NCI-H2196 (cell line): Measurements from ENCODE around the gene FBP1.

Experiments used
- DNase-seq: peaks from one replicate; lab custom pipeline; 2025; ENCODE audit not compliant: unreplicated experiment; lab: John Stamatoyannopoulos, UW

Gene FBP1

GRCh38 chr9:94657021-94657725 lies 17.9 kb upstream of the FBP1 start:
- no peak for DNase-seq

- DNase-seq: no peak
Measured at GRCh38 chr9:94656200-94656599, 16.9 kb upstream of the FBP1 start.

DNA sequence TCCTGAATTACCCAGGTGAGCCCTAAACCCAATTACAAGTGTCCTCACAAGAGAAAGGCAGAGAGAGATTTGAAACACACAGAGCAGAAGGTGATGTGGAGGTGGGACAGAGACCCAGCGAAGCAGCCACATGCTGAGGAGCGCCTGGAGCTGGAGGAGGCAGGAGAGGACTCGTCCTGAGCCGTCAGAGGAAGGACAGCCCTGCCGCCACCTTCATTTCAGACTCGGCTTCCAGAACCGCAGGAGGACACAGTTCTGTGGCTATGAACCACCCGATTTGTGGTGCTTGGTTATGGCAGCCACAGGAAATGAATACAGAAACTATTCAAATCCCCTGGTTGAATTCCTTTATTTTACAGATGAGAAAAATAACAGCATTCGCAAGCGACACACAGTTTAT lies 16.4 kb upstream of the FBP1 start:
- DNase-seq: no peak

- DNase-seq: no peak
Measured at GRCh38 chr9:94654165-94654894, 15.0 kb upstream of the FBP1 start.

DNA sequence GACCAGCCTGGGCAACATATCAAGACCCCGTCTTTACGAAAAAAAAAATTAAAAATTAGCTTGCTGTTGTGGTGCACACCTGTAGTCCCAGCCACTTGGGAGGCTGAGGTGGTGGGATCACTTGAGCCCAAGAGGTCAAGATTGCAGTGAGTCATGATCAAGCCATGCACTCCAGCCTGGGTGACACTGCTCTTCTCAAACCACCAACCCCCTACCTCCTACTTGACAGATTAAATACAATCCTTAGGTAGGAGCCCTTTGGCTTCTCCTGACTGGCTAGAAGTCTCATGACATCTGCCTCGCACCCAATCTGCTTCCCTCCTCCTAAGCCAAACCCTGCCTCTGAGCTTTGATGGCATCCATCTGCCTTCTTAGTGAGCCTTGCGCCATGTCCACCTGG lies 11.6 kb upstream of the FBP1 start:
- DNase-seq: no peak

DNA sequence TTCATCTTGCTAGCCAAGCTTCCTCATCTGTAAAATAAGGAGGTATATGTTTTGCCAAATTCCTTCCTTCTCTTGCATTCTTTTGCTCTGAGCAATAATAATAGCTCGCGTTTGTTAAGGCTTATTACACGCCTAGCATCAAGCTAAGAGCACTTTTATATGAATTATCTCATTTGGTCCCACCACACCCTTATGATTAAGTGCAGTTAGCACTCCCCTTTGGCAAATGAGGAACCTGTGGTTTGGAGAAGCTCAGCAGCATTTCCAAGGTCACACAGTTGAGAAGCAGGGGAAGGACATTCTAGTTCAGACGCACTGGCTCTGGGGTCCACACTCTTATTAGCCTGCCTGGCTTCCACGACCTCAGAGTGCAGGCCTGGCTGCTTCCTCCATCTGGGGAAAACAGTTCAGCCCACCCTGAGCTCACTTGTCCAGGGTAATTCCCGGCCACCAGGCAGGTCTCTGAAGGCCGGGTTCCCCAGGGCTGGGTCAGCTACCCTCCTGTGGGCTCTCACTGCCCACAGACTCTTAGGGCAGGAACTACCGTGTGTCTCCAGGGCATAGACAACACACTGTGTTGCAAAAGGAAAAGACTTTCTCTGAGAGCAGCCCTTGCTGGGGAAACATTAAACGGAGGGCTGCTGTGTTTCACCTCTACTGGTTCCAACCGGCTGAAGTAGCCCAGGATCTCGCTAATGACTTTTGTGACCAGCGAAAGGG lies 9.9 kb upstream of the FBP1 start:
- no peak for DNase-seq

GRCh38 chr9:94648185-94648584 lies 8.9 kb upstream of the FBP1 start:
- DNase-seq: no peak

GRCh38 chr9:94645901-94646300 lies 6.6 kb upstream of the FBP1 start:
- no peak for DNase-seq

DNA sequence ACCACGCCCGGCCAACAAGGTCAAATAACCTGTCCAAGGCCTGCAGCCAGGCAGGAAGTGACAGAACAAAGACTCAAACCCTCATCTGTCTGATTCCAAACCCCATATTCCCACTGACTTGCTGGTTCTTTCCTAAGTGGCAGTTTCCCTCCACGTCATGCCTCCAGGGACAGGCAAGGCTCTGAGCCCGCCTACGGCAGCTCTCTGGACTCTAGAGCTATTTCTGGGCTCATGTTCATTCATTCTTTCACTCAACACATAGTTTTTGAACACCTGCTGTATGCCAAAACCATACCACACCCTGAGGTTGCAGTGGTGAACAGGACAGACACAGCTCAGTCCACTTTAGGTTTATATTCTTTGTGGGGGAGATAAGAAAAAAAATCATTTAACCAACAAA lies 5.2 kb upstream of the FBP1 start:
- DNase-seq: no peak

GRCh38 chr9:94643741-94644140 lies 4.4 kb upstream of the FBP1 start:
- DNase-seq: no peak

- no peak for DNase-seq
Measured at GRCh38 chr9:94643176-94643575, 3.9 kb upstream of the FBP1 start.

DNA sequence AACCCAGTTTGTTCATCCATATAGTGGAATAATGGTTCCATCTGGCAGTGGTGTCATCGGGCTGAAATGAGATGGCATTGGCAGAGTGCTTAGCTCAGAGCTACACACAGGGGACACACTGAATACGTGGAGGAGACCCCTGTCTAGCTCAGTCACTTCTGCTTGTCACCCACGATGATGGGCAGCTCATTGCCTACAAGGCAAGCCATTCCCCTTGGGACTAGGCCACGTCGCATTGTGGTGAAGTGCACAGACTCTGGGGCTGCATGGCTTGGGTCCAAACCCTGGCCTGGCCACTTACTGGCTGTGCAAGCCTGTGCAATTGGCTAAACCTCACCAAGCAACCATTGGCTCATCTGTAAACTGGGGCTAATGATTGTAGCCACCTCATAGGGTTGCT lies 3.2 kb upstream of the FBP1 start:
- no peak for DNase-seq

DNA sequence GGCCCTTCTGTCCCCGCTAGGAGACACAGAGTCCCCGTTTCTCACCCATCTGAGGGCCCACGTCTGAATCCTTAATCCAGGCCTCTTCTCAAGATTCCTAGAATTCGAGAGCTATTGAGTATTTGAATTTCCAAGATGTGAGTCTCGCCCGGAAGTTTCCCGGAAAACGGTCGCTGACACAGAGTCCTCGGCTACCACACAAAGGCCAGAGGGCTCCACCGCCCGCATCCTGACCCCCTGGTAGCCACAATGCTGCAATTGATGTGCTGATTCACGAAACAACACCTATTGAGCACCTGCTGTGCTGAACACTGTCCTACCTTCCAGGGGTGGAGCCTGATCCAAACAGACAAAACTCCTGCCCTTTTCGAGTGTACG lies 670 bp upstream of the FBP1 start:
- DNase-seq: no peak

GRCh38 chr9:94638335-94639060 lies 820 bp downstream of the FBP1 start:
- DNase-seq: no peak

GRCh38 chr9:94632737-94633136 lies 6.6 kb downstream of the FBP1 start:
- DNase-seq: no peak

- DNase-seq: no peak
Measured at GRCh38 chr9:94631599-94631998, 7.7 kb downstream of the FBP1 start.

DNA sequence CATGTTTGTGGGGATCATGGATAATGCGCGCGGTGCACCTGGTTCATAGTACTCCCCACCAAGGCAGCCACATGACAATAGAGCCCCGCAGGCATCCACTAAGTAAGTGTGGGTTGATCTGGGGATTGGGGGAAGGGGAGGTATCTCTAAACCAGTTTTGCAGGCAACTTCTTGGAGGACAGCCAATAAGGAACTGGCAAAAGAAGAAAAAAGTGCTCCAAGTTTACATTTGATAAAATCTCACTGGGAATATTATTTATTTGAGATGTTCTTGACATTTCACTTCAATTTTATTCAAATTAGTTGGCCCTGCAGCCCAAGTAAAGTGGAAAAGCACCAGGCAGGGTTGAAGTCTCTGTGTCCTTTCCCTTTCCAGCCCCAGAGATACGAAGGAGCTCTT lies 8.5 kb downstream of the FBP1 start:
- no peak for DNase-seq

DNA sequence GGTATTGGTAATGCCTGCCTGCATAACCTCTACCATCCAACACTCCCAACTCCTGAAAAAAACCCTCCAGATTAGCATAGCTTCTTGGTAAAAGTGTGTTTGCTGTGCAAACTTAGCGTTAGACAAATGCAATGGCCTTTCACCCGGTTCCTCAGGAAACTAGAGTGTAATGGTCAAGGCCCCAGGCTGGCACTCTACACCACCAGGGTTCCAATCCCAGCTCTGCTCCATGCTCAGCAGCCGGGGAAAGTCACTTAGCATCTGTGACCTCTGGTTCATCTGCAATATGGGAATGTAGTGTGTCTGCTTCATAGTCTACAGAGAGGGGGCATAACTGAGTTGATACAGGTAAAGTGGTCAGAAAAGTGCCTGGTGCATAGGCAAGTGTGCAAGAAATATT lies 9.0 kb downstream of the FBP1 start:
- no peak for DNase-seq

- DNase-seq: no peak
Measured at GRCh38 chr9:94627287-94627686, 12.0 kb downstream of the FBP1 start.

DNA sequence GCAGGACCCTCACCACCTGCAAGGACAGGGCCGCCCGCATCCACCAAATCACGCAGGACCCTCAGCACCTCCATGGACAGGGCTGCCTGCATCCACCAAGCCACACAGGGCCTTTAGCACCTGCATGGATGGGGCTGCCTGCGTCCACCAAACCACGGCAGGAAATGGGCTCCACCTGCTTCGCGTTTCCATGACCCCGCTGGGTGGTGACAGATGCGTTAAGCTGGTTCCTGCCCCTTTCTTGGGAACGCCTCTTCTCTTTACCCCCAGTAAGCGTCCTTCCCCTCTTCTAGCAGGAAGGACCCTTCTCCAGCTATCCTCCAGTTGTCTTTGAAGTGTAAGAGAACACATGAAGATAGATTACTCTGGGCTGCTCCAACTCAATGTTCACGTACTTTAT lies 13.5 kb downstream of the FBP1 start:
- no peak for DNase-seq

DNA sequence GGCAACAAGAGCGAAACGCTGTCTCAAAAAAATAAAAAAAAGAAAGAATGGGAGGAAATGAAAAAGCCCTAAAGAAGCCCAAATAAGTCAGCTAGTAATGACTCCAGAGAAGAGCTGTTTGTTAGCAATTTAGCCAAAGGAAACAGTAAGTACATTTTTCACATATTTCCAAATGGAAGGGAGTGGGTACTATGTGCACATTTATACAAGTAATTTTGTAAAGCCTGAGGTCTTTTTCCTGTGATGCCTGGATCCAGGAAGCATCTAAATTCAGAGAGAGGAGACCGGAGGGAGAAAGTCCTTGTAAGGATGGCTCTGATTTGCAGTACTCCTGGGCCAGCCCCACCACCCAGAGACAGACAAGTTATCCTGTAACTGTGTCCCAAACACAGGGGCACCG lies 14.7 kb downstream of the FBP1 start:
- no peak for DNase-seq

DNA sequence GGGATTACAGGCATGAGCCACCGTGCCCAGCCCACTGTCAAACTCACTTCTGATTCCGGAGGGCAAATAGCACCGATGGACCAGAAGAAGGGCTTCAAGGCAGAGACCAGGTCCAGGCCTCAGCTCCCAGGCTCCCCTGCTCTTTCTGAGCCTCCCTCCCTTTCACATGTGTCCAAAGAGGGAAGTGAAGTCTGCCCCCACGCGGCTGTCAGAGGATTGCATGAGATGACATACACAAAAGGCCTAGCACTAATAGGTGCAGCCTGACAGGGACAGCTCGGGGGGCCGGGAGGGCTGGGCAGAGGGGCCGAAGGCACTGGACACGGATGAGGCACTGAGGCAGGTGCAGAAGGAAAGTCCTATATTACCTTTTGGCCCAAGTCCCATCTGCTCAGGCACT lies 16.1 kb downstream of the FBP1 start:
- DNase-seq: no peak
